ENCODE data around the gene COL19A1. TPM values are rescaled to one million over a fixed set of nuclear protein-coding genes. Genes with fewer than 3 reads are reported as not detected.

COL19A1 gene
- total RNA-seq, 1 donor from 2014 or later: not detected

- Histone ChIP-seq H3K9me3 (no peaks in the 10 kb centered on the region), H3K36me3 (no peaks in the 10 kb centered on the region), H3K27me3 (peaks cover 50% of the 10 kb centered on the region), H3K27ac (no peak overlapping the region), H3K4me1 (peaks cover 12% of the 10 kb centered on the region), H3K4me3 (peak overlapping the region; percentile 55)
- ATAC-seq (peak; percentile 95), DNase-seq (peak; percentile 79)
- intact Hi-C loops (cut with DNase I): no loop called here
- TF ChIP-seq, protein P1, sequence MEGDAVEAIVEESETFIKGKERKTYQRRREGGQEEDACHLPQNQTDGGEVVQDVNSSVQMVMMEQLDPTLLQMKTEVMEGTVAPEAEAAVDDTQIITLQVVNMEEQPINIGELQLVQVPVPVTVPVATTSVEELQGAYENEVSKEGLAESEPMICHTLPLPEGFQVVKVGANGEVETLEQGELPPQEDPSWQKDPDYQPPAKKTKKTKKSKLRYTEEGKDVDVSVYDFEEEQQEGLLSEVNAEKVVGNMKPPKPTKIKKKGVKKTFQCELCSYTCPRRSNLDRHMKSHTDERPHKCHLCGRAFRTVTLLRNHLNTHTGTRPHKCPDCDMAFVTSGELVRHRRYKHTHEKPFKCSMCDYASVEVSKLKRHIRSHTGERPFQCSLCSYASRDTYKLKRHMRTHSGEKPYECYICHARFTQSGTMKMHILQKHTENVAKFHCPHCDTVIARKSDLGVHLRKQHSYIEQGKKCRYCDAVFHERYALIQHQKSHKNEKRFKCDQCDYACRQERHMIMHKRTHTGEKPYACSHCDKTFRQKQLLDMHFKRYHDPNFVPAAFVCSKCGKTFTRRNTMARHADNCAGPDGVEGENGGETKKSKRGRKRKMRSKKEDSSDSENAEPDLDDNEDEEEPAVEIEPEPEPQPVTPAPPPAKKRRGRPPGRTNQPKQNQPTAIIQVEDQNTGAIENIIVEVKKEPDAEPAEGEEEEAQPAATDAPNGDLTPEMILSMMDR (IDR thresholded peaks at IDR 0.05): peak; percentile 21
Measured at GRCh38 chr6:69866770-69867638, 648 bp downstream of the COL19A1 start.

DNA sequence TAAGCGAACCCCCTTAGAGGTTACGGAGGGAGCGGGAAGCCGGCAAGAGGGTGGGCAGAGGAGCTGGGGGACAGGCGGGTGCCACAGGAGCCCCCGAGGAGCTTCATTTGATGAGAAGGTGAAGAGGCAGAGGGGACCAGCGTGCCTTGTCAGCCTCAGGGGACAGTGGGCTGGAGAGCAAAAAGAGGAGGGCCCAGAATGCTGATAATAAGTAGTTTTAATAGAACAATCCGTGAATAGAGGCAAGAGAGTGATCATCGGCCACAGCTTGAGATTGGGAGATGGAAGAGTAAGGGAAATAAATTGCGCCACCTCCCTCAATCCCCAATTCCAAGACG is 1.3 kb downstream of the COL19A1 start:
- Histone ChIP-seq H3K9me3 (no peaks in the 10 kb centered on the region), H3K36me3 (no peaks in the 10 kb centered on the region), H3K27me3 (peaks cover 50% of the 10 kb centered on the region), H3K27ac (no peak overlapping the region), H3K4me3 (peak overlapping the region; percentile 55), H3K4me1 (peaks cover 12% of the 10 kb centered on the region)
- TF ChIP-seq, protein P1 (IDR thresholded peaks at IDR 0.05): no peak
- ATAC-seq (no peak), DNase-seq (no peak)
- intact Hi-C loops (cut with DNase I): no loop called here

GRCh38 chr6:69868252-69868804 is 2.0 kb downstream of the COL19A1 start:
- H3K27me3 ChIP-seq: peaks cover 45% of the 10 kb centered on the region
- ATAC-seq: no peak
- H3K36me3 ChIP-seq: no peaks in the 10 kb centered on the region
- no peak overlapping the region for H3K27ac ChIP-seq
- DNase-seq: no peak
- intact Hi-C loops (cut with DNase I): no loop called here
- H3K4me1 ChIP-seq: peaks cover 12% of the 10 kb centered on the region
- H3K9me3 ChIP-seq: no peaks in the 10 kb centered on the region
- TF ChIP-seq, protein P1 (IDR thresholded peaks at IDR 0.05): no peak
- H3K4me3 ChIP-seq: no peak overlapping the region

DNA sequence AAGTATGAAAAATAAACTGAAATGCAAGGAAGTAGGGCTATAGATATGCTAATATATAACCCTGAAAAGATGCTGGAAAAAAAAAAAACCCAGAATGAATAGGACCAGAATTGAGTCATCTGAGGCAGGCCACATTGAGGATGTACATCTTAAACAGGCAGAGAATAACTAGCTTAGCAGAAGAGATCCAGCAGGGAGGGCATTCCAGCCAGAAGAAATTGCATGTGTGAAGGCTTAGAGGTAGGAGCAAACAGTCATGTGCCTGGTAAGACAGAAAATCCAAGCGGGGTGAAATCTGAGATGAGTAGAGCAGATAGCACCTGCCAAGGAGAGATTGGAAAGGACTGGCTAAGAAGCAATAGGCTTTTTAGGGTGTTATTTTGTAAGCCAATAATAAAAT is 2.6 kb downstream of the COL19A1 start:
- no peak overlapping the region for H3K27ac ChIP-seq
- no peak for DNase-seq
- intact Hi-C loops (cut with DNase I): no loop called here
- H3K36me3 ChIP-seq: no peaks in the 10 kb centered on the region
- no peak overlapping the region for H3K4me3 ChIP-seq
- H3K27me3 ChIP-seq: peaks cover 40% of the 10 kb centered on the region
- no peak for ATAC-seq
- TF ChIP-seq, protein P1 (IDR thresholded peaks at IDR 0.05): no peak
- H3K4me1 ChIP-seq: peaks cover 12% of the 10 kb centered on the region
- H3K9me3 ChIP-seq: no peaks in the 10 kb centered on the region

DNA sequence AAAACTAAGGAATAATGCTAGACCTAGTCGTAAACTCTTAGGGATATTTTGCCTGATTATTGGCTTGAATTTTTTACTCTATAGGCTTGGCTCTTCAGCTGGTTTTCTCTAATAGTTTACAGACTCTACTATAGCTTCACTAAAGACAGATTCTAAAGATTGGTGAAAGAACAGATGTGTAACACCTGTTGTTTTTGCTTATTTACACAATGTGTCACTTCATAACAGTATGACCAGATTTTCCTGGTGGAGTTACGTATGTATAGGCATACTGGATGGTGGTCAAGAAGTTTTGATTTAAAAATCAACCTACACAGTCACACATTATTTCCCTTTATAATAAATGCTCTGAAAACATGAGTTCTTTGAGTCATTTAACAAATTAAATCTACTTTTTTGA is 4.8 kb downstream of the COL19A1 start:
- no peaks in the 10 kb centered on the region for H3K9me3 ChIP-seq
- DNase-seq (no peak), ATAC-seq (no peak)
- H3K36me3 ChIP-seq: no peaks in the 10 kb centered on the region
- peaks cover 19% of the 10 kb centered on the region for H3K27me3 ChIP-seq
- TF ChIP-seq, protein P1 (IDR thresholded peaks at IDR 0.05): no peak
- H3K4me1 ChIP-seq: peaks cover 11% of the 10 kb centered on the region
- H3K4me3 ChIP-seq: no peak overlapping the region
- H3K27ac ChIP-seq: no peak overlapping the region
- intact Hi-C loops (cut with DNase I): no loop called here
